GM21723 (cell line): ENCODE results near the gene TGFB1I1.
"Not testable (repeated sequence)": the region's sequence is repeated elsewhere in the genome, so short reads cannot be mapped to it uniquely, and the experiment has no call there.

Source experiments
- ATAC-seq: cut with Tn5 transposase; IDR thresholded peaks from one replicate; pipeline ENCODE4 v1.9.1; 2021; ENCODE audit warnings: mild to moderate bottlenecking, moderate library complexity; ENCODE audit not compliant: unreplicated experiment

Gene TGFB1I1

DNA sequence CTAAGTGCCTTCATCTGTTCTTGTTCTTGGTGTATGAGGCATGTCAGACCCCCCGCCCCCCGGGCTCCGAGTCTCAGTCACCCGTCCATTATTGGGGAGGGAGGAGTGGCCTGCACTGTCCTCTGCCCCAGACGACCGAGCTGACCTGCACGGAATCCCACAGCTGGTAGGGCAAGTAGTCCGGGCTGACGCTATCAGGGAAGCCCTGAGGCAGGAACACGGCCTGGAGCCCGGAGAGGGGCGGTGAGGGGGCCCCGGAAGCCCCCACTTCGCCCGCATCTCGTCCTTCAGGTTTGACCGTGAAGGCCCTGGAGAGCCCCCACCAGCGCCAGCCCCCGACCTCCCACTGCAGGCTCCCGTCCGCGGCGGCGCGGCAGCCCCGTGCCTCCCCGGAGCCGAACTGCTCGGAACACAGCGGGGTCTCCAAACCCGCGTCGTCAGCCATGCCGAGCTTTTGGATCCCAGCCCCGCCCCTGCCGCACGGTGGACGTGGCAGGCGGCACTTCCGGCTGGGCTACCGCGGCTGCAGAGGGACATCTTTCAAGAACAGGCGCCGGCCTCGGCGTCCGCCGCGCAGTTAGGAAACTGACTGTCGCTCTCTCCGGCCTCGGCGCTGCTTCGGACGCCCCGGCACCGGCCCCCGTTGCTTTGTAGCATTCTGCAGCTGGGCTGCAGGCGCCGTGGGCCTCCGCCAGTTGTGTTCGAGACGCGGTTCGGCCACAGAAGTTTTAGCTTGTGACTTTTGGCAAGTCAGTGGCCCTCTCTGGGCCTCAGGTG lies 36.2 kb downstream of the TGFB1I1 start, which contains the start of gene RUSF1:
Gene RUSF1, minus strand, starts transcription at position 463 of the 777 bp plus-strand sequence. Its CDS starts 18 bp downstream, at position 445.
- ATAC-seq = peak; percentile 89

DNA sequence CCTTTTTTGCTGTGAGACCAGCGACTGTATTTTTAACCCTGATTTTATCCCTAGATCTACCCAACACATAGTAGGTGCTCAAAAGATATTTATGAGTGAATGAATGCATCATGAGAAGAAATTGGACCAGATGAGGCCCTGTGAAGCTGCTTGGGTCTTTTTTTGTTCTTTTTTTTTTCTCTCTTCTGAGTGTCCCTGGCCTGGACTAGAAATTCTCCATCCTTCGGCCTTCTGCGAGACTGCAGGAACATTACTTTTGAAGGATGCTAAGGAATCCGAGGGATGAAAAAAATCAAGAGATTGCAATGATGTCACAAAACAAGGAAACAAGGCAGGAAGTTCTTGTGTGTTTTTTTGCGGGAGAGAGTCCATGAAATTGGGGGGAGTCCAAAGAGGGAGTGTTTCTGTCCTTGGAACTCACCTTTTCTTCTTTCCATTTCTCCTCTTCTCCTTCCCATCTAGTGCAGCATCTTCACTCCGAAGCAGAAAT lies 36.8 kb downstream of the TGFB1I1 start:
- ATAC-seq = no peak

DNA sequence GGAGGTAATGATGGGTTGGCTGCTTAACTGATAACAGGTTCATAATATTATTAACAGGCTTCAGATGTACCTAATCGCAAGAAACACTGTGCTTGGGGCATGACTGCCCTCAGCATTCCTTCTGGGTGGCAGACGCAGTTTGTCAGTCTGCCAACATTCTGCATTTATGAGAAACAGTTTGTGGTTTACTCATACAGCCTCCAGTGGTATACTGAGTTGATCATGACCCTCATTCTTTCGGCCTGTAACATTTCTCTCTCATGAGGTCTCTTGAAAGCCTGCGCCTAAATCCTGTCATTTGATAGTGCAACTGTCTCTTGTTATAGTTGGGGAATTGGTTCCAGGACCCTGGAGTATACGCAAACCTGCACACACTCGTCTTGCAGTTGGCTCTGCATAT lies 41.2 kb downstream of the TGFB1I1 start:
- no peak for ATAC-seq

DNA sequence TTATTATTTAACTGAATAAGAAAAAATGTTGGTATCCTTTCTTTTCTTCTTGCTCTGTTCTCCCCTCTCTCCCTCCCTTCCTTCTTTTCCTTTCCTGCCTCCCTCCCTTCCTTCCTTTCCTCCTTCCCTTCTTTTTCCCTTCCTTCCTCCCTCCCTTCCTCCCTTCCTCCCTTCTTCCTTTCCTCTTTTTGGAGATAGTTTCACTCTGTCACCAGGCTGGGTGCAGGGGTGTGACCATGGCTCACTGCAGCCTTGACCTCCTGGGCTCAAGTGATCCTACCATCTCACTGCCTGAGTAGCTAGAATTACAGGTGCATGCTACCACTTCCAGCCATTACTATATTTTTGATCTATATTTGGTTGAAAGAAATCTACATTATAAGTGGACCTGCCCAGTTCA lies 41.9 kb downstream of the TGFB1I1 start:
- ATAC-seq = no peak

DNA sequence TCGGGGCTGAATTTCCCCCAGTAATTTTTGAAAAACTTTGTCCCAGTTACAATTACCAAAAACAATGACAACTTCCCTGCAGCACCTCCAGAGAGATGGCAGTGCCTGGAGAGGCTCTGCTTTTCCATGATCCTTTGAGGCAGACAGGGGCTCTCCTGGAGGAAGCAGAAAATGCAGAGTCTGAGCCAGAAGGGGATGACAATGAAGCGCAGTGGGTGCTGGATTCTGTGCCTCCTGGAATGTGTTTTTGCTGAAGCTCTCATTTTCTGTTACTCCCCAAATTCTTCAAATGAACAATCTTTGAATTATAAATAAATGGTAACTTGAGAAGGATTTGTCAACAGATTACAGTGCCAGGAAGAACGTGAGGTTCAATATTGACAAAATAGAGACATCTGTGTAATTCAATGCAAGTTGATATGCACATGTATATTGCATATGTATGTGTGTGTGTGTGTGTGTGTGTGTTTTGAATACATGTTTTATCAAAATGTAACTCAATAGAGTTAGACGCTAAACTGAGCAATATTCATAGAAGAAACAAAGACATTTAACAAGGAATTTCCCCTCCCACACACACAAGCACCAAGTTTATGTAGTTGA lies 45.9 kb downstream of the TGFB1I1 start:
- no peak for ATAC-seq

DNA sequence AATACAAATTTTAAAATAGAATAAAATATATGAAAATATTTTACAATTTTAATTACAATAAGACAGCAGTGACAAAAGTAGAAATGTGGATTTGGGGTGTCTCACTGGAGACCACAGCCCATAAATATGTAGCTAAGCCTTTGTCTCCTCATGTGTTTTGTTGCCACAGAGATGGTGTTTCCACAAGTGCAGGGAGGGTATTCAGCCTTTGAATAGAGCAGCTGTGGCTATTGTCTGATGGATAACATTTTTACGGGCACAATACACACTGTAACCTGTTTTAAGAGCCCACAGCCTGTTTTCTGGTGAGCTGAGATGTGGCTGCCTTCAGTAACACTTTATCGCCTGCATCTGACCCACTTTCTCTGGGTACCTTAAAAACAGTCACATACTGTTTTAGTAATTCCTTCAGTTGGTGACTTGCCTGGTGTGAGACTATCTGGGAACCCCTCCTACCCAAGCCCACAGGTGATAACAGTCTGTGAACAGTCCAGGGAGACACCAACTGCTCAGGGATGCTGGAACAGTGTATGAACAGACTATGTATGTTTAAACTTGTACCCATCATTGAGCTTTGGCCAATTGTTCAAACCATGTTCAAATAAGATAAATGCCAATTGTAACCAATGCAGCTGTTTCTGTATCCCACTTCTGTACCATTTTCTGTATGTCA lies 47.9 kb downstream of the TGFB1I1 start:
- no peak for ATAC-seq

DNA sequence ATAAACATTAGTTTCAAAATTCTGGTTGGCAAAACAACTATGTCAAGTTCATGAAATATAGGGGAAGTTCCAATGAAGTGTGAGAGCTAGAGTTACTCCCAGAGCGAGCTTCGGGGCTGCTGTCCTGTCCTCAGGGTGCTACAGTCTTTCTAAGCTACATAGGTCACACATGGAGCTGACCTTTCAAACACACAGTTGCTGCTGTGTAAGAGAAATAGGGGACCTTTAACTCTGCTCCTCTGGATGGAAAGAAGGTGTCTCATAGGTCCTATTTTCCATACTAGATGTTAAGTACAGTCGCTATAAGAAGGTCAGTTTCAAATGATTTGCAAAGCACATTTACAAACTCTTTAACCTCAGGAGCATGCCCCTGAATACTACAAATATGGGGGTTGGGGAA lies 49.4 kb downstream of the TGFB1I1 start:
- ATAC-seq = no peak

DNA sequence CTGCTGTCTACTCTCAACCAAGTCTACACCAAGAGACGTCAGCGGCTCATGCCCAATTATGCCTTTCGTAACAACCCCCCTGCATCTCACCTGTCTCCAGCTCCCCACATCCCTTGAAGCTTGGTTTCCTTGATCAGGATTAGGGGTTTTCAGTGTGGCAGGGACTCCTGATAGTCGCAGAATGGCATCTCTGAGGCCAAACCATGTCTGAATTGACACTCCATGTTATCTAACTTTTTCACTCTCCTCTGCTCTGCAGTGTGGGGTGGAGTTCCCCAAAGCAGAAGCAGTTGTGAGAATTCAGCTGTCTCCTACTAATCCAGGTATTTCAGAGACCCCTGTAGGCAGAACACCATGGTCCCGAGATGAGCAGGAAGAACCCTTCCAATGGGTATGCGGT lies 50.1 kb downstream of the TGFB1I1 start:
- no peak for ATAC-seq

DNA sequence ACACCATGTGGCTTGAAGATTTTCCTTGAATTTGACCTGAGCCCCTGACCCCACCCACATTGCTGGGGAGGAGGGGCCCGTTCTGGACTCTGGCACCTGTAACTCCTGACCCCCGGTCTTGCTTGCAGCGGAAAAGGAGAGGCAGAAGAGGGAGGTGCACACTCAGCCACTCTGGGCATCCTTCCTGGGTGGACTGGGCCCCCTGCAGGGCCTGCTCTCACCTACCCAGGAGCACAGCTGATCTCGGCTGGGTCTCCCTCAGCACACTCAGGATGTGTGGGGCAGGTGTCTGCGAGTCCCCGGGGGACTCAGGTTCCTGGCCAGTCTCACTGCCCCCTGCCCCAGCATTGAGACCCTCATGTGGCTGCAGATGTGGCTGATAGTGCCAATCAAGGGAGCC lies 51.8 kb downstream of the TGFB1I1 start:
- not testable (repeated sequence) for ATAC-seq

DNA sequence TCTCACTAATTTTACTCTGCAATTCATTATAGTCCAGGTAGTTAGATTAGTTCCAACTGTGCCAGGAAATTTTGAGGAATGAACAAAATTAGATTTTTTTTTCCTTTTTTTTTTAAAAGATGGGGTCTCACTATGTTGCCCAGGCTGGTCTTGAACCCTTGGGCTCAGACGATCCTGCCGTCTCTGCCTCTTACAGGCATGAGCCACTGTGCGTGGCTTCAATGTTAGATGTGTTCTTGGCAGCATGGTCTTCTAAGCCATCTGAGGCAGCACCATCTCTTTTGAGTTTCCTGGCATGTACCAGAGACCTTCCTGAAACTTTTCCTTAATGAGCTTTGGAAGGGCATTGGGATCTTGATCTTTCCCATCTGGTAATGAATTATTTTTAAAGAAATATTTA lies 53.2 kb downstream of the TGFB1I1 start:
- ATAC-seq = no peak
